H9 (cell line): ENCODE data around the gene AIPL1. TPM values are rescaled to one million over a fixed set of nuclear protein-coding genes. Genes with fewer than 3 reads are reported as not detected.
A peak's percentile ranks its signal among the peaks of the same experiment; 100 is the strongest.

Experiments
- DNase-seq: peaks from one replicate; pipeline ENCODE4 v3.0.0-alpha.2; 2017
- H2AFZ ChIP-seq: one replicate; pipeline ENCODE4 v1.6.1; 2013; ENCODE audit warnings: mild to moderate bottlenecking, low read length, control low read depth, moderate library complexity
- H2AK5ac ChIP-seq: 2 replicates; pipeline ENCODE4 v1.6.1; 2013; ENCODE audit warnings: low read length, control low read depth, mixed read lengths; ENCODE audit not compliant: insufficient read length
- H2BK120ac ChIP-seq: one replicate; pipeline ENCODE4 v1.6.1; 2013; ENCODE audit warnings: low read depth, mild to moderate bottlenecking, low read length, control low read depth, inconsistent platforms; ENCODE audit not compliant: poor library complexity, severe bottlenecking
- H2BK12ac ChIP-seq: 2 replicates; pipeline ENCODE4 v1.6.1; 2013; ENCODE audit warnings: low read length, control low read depth, mixed read lengths, low read depth; ENCODE audit not compliant: insufficient read length
- H2BK15ac ChIP-seq: 2 replicates; pipeline ENCODE4 v1.6.1; 2013; ENCODE audit warnings: low read depth, low read length, control low read depth
- H2BK20ac ChIP-seq: one replicate; pipeline ENCODE4 v1.6.1; 2013; ENCODE audit warnings: low read depth, mild to moderate bottlenecking, low read length, control low read depth, inconsistent platforms; ENCODE audit not compliant: poor library complexity, severe bottlenecking
- H2BK5ac ChIP-seq: 2 replicates; pipeline ENCODE4 v1.6.1; 2013; ENCODE audit warnings: low read length, control low read depth, mixed read lengths; ENCODE audit not compliant: insufficient read length
- H3K14ac ChIP-seq: 2 replicates; pipeline ENCODE4 v1.6.1; 2013; ENCODE audit warnings: low read length, control low read depth; ENCODE audit not compliant: insufficient read depth
- H3K18ac ChIP-seq: 2 replicates; pipeline ENCODE4 v1.6.1; 2013; ENCODE audit warnings: low read depth, mild to moderate bottlenecking, mixed read lengths, low read length, control low read depth; ENCODE audit not compliant: insufficient read length
- H3K23ac ChIP-seq: 2 replicates; pipeline ENCODE4 v1.6.1; 2013; ENCODE audit warnings: low read length, control low read depth, mixed read lengths, low read depth; ENCODE audit not compliant: insufficient read length
- H3K23me2 ChIP-seq: 2 replicates; pipeline ENCODE4 v1.6.1; 2013; ENCODE audit warnings: low read depth, mild to moderate bottlenecking, mixed read lengths, low read length, control low read depth; ENCODE audit not compliant: insufficient read length, poor library complexity, severe bottlenecking
- H3K27ac ChIP-seq: 2 replicates; pipeline ENCODE4 v1.5.1; 2013; ENCODE audit warnings: low read length, control low read depth, mixed read lengths, low read depth; ENCODE audit not compliant: insufficient read length
- H3K27me3 ChIP-seq: 2 replicates; pipeline ENCODE4 v1.6.1; 2013; ENCODE audit warnings: low read length, control low read depth, inconsistent platforms; ENCODE audit not compliant: insufficient read depth
- H3K4ac ChIP-seq: 2 replicates; pipeline ENCODE4 v1.6.1; 2013; ENCODE audit warnings: low read depth, mild to moderate bottlenecking, control low read depth, inconsistent platforms, low read length, moderate library complexity
- H3K4me1 ChIP-seq: 2 replicates; pipeline ENCODE4 v1.6.1; 2013; ENCODE audit warnings: low read length, control low read depth, inconsistent platforms; ENCODE audit not compliant: insufficient read depth
- H3K4me2 ChIP-seq: 2 replicates; pipeline ENCODE4 v1.6.1; 2013; ENCODE audit warnings: low read length, control low read depth, mixed read lengths; ENCODE audit not compliant: insufficient read length, insufficient read depth
- H3K56ac ChIP-seq: 2 replicates; pipeline ENCODE4 v1.6.1; 2013; ENCODE audit warnings: low read depth, mild to moderate bottlenecking, mixed read lengths, low read length, control low read depth; ENCODE audit not compliant: insufficient read length
- H3K79me1 ChIP-seq: 2 replicates; pipeline ENCODE4 v1.6.1; 2013; ENCODE audit warnings: low read depth, mild to moderate bottlenecking, moderate library complexity, low read length, control low read depth, inconsistent platforms; ENCODE audit not compliant: insufficient read depth, poor library complexity, severe bottlenecking
- H3K79me2 ChIP-seq: 2 replicates; pipeline ENCODE4 v1.6.1; 2013; ENCODE audit warnings: low read length, control low read depth, inconsistent platforms; ENCODE audit not compliant: insufficient read depth
- H3K9ac ChIP-seq: 2 replicates; pipeline ENCODE4 v1.6.1; 2013; ENCODE audit warnings: low read length, control low read depth, mixed read lengths; ENCODE audit not compliant: insufficient read length; ENCODE audit errors: extremely low read depth
- H3K9me3 ChIP-seq: one replicate; pipeline ENCODE4 v1.6.1; 2013; ENCODE audit warnings: low read depth, low read length, inconsistent platforms; ENCODE audit not compliant: control insufficient read depth
- H3T11ph ChIP-seq: one replicate; pipeline ENCODE4 v1.6.1; 2013; ENCODE audit warnings: mild to moderate bottlenecking, low read length, control low read depth, inconsistent platforms
- H4K20me1 ChIP-seq: one replicate; pipeline ENCODE4 v1.6.1; 2013; ENCODE audit not compliant: control insufficient read depth, insufficient read length, insufficient read depth
- H4K5ac ChIP-seq: 2 replicates; pipeline ENCODE4 v1.6.1; 2013; ENCODE audit warnings: low read depth, mild to moderate bottlenecking, mixed read lengths, low read length, control low read depth; ENCODE audit not compliant: insufficient read length
- H4K8ac ChIP-seq: replicated peaks from 2 replicates; pipeline ENCODE4 v1.6.1; 2013; ENCODE audit warnings: low read length, control low read depth, mixed read lengths, low read depth; ENCODE audit not compliant: insufficient read length
- H4K91ac ChIP-seq: 2 replicates; pipeline ENCODE4 v1.6.1; 2013; ENCODE audit warnings: low read depth, mild to moderate bottlenecking, moderate library complexity, mixed read lengths, low read length, control low read depth; ENCODE audit not compliant: insufficient read length
- H3K27ac Mint-ChIP-seq, 3 experiments: 2 replicates in 2 of 3; 3 replicates in 1 of 3; pipeline ENCODE4 v1.8.0; 2020 to 2021; ENCODE audit warnings: mixed read lengths in 3 of 3, mild to moderate bottlenecking in 1 of 3, moderate library complexity in 1 of 3
- H3K27me3 Mint-ChIP-seq: 2 replicates; pipeline ENCODE4 v1.8.0; 2021; ENCODE audit warnings: low read depth, mild to moderate bottlenecking, moderate library complexity, mixed read lengths
- H3K36me3 Mint-ChIP-seq, 3 experiments: 2 replicates in 2 of 3; 3 replicates in 1 of 3; pipeline ENCODE4 v1.8.0; 2020 to 2021; ENCODE audit warnings: low read depth in 3 of 3, mixed read lengths in 3 of 3; ENCODE audit not compliant: insufficient read depth in 1 of 3
- H3K4me1 Mint-ChIP-seq, 2 experiments: 2 replicates each; pipeline ENCODE4 v1.8.0; 2020; ENCODE audit warnings: mixed read lengths in 2 of 2
- H3K4me3 Mint-ChIP-seq, 2 experiments: 2 replicates in 1 of 2; 3 replicates in 1 of 2; pipeline ENCODE4 v1.8.0; 2020 to 2021; ENCODE audit warnings: mild to moderate bottlenecking in 2 of 2, mixed read lengths in 2 of 2, moderate library complexity in 1 of 2
- H3K9me3 Mint-ChIP-seq, 2 experiments: 2 replicates in 1 of 2; 3 replicates in 1 of 2; pipeline ENCODE4 v1.8.0; 2020; ENCODE audit warnings: mild to moderate bottlenecking in 2 of 2, mixed read lengths in 2 of 2, moderate library complexity in 1 of 2
- CTCF ChIP-seq: fragments of 200-600 bp; sonication (generic); conservative IDR thresholded peaks from 3 replicates; pipeline ENCODE4 v1.8.0; 2021; ENCODE audit warnings: antibody characterized with exemption, mild to moderate bottlenecking
- total RNA-seq: library from RNA; stranded (reverse); gene quantifications from 2 replicates; pipeline ENCODE4 v1.2.1, GENCODE V29; 2021

The AIPL1 gene
- total RNA-seq, 1 experiment from 2014 or later = 0.57 TPM

DNA sequence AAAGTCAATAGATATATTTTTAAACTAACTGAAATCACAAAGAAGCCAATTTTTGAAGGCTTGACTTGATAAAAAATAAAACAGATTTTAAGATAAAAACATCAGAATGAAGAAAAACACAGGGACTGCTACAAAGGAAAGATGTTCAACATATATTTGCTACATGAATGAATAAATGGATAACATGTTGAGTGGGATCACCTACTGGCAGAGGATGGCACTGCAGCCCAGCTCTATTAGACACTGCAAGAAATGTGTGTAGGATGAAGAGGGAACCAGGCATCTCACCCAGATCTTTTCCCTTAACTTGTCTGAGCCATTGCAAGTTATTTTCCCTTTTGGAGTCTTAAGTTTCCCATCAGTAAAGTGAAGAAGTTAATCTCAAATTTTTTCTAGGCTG is 4.2 kb downstream of the AIPL1 start:
- no peak overlapping the region for H3K23ac ChIP-seq
- H3K27ac ChIP-seq = no peak overlapping the region
- H2AFZ ChIP-seq = no peak overlapping the region
- no peak overlapping the region for H2AK5ac ChIP-seq
- H4K91ac ChIP-seq = no peak overlapping the region
- H3K18ac ChIP-seq = no peak overlapping the region
- Mint-ChIP-seq H3K9me3 (peaks cover 14 to 17% of the 10 kb centered on the region in 2 experiments), H3K4me3 (no peak overlapping the region), H3K36me3 (peaks cover 9 to 20% (median 14%) of the 10 kb centered on the region in 3 experiments; a peak in 6 of 7 replicates), H3K4me1 (peaks cover 4 to 17% of the 10 kb centered on the region in 2 experiments), H3K27ac (no peak overlapping the region), H3K27me3 (peaks cover 3% of the 10 kb centered on the region; the same call in 1 of the 2 replicates)
- H3K9ac ChIP-seq = no peak overlapping the region
- no peak for DNase-seq
- no peak overlapping the region for H2BK15ac ChIP-seq
- H3K27me3 ChIP-seq = no peaks in the 10 kb centered on the region
- no peaks in the 10 kb centered on the region for H3K4me1 ChIP-seq
- H3K9me3 ChIP-seq = no peaks in the 10 kb centered on the region
- H3T11ph ChIP-seq = no peak overlapping the region
- no peak overlapping the region for H3K56ac ChIP-seq
- no peak overlapping the region for H4K5ac ChIP-seq
- H3K23me2 ChIP-seq = no peaks in the 10 kb centered on the region
- no peak overlapping the region for H3K14ac ChIP-seq
- H3K4me2 ChIP-seq = no peak overlapping the region
- H3K79me2 ChIP-seq = no peaks in the 10 kb centered on the region
- no peak overlapping the region for H2BK120ac ChIP-seq
- no peaks in the 10 kb centered on the region for H4K20me1 ChIP-seq
- H2BK20ac ChIP-seq = no peak overlapping the region
- no peak overlapping the region for H2BK12ac ChIP-seq
- no peak overlapping the region for H2BK5ac ChIP-seq
- H3K4ac ChIP-seq = no peak overlapping the region
- peak; percentile 66 for TF ChIP-seq CTCF
- no peak overlapping the region for H4K8ac ChIP-seq
- no peaks in the 10 kb centered on the region for H3K79me1 ChIP-seq
